NCI-H2081 treated with DMSO at 0.1 percent for 48 hours (cell line): ENCODE measurements around the gene TAS2R31.
"Not testable (repeated sequence)": the region's sequence is repeated elsewhere in the genome, so short reads cannot be mapped to it uniquely, and the experiment has no call there.

Experiments
- DNase-seq: peaks from one replicate; lab custom pipeline; 2025; lab: John Stamatoyannopoulos, UW

The TAS2R31 gene

GRCh38 chr12:11031307-11031706, at the start of gene TAS2R31:
Gene TAS2R31, minus strand, starts transcription at chr12:11031407. Its CDS starts 72 bp downstream, at chr12:11031335.
- DNase-seq: no peak

DNA sequence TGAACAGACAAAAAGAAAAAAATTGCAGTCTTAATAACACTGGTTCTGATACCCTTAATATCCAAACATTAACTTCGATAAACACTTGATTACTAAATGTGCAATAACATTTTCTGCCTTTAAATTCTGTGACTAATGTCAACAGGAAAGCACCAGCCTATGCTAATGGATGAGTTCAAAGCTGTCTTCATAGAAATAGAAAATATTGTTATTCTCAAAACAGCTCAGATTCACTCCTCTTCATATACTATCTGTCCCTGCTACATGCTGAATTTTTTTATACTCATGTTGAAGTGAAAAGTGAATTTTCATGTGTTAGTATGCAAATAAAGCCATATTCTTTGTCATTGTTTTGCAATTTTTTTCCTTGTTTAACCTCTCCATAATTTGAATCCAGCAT, 47.0 kb upstream of the TAS2R31 start:
- DNase-seq: no peak

GRCh38 chr12:11075642-11076041, 44.4 kb upstream of the TAS2R31 start:
- no peak for DNase-seq

DNA sequence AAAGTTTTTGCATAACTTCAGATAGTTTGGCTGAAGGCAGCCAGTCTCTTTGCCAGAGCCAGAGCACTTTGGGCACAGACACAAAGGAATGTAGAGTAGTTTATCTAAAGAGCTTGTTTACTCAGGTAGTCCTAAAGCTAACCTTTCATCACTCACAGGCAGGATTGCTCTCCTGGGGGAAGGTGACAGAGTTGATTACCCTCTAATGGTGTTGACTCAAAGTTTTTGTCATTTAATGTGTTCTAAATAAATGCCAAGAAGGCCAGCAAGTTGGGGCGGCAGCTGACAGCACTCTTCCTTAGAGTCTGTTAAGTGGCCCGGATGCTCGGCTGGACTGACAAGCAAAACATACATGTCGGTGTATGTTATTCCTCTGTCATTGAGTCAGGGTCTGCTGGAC, 40.2 kb upstream of the TAS2R31 start:
- DNase-seq: no peak

- DNase-seq: no peak
These were observed 39.8 kb upstream of the TAS2R31 start for GRCh38 chr12:11070999-11071398.

DNA sequence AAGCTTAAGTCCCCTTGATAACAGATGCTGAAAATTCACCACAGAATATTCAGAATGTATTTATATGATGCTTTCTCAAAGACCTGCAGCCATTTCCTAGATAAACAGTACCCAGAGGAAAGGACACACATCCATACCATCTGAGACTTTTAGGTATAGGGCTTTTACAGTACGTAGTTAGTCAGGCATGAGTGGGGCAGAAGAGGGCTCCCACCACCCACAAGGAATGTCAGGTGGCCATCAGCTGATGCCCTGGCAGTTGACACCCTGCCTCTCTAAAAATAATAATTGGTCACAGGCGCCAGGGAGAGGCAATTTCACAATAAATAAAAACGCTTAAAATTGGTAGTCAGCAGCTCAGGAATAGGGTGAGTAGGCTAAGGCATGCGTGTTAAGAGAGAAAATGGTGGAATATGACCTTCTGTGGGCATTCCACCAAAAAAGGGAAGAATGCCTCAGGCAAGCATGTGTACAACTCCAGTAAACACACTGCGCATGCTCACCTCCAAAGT, 38.7 kb upstream of the TAS2R31 start:
- DNase-seq: no peak

DNA sequence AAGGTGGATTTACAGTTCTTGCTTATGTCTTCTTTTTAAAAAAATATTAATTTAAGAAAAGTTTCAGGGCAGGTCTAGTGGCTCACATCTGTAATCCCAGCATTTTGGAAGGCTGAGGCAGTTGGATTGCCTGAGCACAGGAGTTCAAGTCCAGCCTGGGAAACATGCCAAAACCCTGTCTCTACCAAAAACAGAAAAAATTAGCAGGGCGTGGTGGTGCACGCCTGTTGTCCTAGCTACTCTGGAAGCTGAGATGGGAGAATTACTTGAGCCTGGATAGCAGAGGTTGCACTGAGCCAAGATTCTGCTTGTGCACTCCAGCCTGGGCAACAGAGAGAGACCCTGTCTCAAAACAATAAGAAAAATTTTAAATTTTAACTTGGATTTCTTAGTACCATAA, 36.3 kb upstream of the TAS2R31 start:
- DNase-seq: no peak

DNA sequence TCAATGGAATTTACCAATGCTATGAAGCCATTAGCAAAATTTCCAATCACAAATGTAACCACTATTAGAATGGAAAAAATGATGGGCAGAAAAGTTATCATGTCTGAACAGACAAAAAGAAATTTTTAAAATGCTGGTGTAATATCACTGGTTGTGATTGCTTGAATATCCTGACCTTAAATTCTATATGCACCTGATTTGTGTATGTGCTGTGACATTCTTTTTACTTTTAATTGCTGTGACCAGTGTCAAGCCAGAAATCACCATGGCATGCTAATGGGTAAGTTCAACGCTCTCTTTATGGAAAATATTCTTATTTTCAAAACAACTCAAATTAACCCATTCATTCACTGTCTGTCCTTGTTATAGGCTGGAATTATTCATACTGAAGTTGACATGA, 31.0 kb upstream of the TAS2R31 start, which contains the start of gene TAS2R46:
Gene TAS2R46, minus strand, starts transcription at position 101 of the 400 bp plus-strand sequence. Its CDS starts 0 bp downstream, at position 101.
- DNase-seq: not testable (repeated sequence)

DNA sequence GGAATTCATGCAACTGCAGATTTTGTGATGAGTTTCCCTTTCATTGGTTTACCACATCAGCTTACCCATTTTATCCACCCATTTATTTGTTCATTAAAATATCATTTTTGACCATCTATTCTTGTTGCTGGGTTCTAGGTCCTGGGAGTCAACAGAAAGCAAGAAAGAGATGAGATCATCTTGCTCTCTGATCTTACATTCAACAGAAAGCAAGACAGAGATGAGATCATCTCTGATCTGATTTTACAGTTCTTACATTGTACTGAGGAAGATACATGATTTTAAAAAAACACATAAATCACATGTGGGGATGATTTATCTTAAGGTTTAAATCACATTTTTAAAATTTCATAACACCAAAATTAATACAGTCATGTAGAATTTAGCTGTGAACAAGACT, 28.6 kb upstream of the TAS2R31 start:
- no peak for DNase-seq

DNA sequence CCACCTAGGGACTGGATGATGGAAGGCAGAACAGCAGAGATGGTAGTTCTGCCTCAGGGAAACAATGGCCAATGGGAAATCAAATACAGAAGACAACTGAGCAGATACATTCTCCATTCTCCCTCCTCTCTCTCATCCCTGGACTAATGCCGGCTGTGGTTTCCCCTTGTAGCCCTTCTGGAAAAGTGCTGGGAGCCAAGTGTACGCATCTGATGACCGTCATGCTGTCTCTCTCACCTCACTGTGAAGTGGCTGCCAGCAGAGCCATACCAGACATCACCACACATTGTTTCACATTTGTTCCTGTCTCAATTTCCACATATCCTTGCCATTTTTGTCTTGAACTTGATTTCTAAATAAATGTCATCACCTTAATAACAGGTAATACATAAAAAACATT, 27.8 kb upstream of the TAS2R31 start:
- no peak for DNase-seq

DNA sequence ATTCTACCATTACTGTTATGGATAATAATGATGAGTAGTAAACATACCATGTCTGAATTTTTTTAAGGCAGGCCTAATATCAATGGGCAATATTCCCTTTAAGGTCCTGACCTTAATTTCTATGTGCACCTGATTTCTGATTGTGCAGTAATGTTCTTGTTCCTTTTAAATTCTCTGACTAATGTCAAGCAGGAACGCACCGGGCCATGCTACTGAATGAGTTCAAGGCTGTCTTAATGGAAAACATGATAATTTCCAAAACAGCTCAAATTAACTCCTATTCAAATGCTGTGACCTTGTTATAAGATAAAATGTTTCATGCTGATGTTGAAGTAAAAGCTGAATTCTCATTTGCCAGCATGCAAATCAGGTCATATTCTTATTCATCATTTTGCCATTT, 24.1 kb upstream of the TAS2R31 start:
- no peak for DNase-seq

DNA sequence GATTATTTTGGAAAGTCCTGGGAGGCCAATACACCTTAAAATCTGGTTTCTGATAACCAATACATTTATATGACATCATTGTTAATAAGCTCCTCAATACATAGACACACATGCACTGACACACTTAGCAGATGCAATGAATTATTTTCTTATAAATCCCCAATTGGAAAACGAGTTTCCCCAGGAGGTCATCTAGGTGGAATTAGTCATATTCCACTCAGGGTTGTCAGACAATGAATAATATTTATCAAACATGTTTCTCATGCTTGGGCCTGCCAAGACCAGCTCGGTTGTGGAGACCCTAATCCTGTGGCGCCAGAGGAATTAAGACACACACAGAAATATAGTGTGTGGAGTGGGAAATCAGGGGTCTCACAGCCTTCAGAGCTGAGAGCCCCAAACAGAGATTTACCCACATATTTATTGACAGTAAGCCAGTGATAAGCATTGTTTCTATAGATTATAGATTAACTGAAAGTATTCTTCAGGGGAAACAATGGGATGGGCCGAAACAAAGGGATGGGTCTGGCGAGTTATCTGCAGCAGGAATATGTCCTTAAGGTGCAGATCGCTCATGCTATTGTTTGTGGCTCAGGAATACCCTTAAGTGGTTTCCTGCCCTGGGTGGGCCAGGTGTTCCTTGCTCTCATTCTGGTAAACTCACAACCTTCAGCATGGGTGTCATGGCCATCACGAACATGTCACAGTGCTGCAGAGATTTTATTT, 18.8 kb upstream of the TAS2R31 start:
- DNase-seq: not testable (repeated sequence)

GRCh38 chr12:11041366-11041765, 10.2 kb upstream of the TAS2R31 start:
- not testable (repeated sequence) for DNase-seq

- no peak for DNase-seq
These were observed 9.0 kb upstream of the TAS2R31 start for GRCh38 chr12:11040162-11040561.

DNA sequence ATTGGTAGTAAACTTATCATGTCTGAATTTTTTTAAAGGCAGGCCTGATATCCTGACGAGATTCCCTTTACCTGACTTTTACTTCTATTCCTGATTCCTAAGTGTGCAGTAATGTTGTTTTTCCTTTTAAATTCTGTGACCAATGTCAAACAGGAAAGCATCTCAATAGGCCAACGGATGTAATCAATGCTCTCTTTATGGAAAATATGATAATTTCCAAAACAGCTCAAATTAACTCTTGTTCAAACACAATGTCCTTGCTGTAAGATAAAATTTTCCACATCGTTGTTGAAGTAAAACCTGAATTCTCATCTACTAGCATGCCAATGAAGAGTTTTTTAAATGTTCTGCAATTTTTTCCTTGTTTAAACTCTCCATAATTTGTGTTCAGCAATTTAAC, 8.0 kb upstream of the TAS2R31 start:
- DNase-seq: no peak

GRCh38 chr12:11033959-11034358, 2.8 kb upstream of the TAS2R31 start:
- DNase-seq: not testable (repeated sequence)

- DNase-seq: no peak
These were observed 5.1 kb downstream of the TAS2R31 start for GRCh38 chr12:11026118-11026517.

GRCh38 chr12:11023387-11023786, 7.8 kb downstream of the TAS2R31 start:
- DNase-seq: no peak

DNA sequence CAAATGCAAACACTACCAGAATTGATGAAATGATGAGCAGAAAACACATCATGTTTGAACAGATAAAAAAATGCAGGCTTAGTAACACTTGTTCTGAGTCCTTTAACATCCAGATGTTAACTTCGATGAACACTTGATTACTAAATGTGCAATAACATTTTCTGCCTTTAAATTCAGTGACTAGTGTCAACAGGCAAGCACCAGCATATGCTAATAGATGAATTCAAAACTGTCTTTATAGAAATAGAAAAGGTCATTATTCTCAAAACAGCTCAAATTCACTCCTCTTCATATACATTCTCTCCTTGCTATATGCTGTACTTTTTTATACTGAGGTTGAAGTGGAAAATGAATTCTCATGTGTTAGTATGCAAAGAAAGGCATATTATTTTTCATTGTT, 8.7 kb downstream of the TAS2R31 start, which contains the start of gene TAS2R19:
Gene TAS2R19, minus strand, starts transcription at position 101 of the 400 bp plus-strand sequence. Its CDS starts 49 bp downstream, at position 52.
- DNase-seq: no peak

GRCh38 chr12:11016937-11017336, 14.3 kb downstream of the TAS2R31 start:
- no peak for DNase-seq

DNA sequence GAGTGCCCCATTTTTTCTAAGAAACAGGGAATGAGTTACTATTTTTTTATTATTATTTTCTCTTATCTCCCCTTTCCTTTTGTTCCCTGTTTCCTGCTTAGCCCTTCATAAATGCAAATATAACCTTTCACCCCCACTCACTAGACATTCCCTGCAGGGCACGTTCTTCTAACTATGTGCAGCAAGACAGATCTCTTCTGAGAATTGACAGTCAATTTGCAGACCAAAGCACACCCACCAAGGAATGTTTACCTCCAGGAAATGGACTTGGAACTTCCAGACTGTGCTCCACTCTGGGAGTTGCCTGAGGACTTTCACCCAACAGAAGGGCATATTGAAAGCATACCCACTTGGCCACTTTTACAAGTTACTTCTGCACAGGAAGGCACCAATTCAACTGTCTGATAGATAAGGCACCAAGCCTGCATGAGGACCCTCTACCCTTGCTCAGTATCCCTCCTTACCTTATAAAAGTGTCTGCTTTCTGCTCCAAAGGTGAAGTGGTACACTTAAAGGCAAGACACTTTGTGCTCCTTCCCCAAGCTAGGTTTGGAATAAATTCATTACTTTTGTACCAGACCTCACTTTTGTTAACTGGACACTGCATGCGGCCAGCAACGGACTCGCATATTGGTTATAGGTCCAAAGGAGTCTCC, 15.3 kb downstream of the TAS2R31 start:
- no peak for DNase-seq

- no peak for DNase-seq
These were observed 17.0 kb downstream of the TAS2R31 start for GRCh38 chr12:11014234-11014633.

DNA sequence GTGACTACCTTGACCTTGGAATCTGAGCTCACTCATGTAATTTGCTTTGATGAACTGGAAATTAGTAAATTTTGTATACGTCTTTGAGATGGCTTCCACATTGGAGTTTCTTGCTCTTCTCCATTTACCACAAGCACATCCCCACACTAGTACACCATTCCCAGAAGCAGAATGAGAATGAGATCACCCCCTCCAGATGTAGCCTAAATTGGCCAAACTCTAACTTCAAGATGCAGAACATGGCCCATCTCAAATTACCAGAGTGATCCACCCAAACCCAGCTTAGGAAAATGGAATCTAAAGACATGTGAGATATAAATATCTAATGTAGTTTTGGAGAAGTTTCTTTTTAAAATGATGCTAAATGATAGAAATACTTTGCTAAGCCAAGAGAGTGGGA, 23.6 kb downstream of the TAS2R31 start:
- no peak for DNase-seq
